ENCODE measurements around the gene STARD5. TPM values are rescaled to one million over a fixed set of nuclear protein-coding genes. Genes with fewer than 3 reads are reported as not detected.

Gene STARD5
- total RNA-seq, 5 donors from 2014 or later (not counting 1 experiment from before 2014, with no cell fraction given): 5.8 to 8.5 (median 7.3) TPM

DNA sequence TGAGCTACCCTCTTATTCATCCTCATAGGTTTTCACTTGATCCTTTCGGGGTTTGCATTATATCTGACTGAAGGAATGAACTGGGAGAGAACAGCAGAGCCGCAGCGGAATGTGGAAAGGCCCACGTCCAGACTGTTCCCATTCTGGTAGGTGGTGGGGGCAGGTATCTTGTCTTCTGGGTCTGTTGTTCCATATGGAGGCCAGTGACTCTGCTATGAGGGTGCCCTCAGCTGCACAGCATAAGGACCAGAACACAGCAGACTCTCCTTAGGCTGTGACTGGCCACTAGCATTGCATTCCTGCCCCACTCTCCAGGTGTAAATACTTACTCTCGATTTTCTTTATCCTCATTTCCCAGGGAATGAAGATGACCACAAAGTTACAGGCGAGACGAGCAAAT lies 38.0 kb upstream of the STARD5 start:
- WGBS (ENCODE audit: insufficient coverage): no CpG with 5 or more reads among the region's 7 CpGs
- peaks cover 15% of the 10 kb centered on the region for H3K36me3 Mint-ChIP-seq
- H3K4me3 Mint-ChIP-seq: no peak overlapping the region
- H3K4me1 Mint-ChIP-seq: no peaks in the 10 kb centered on the region
- ChIA-PET CTCF (interaction anchor here in 1 of 2 donors (0.6 kb wide), 1 partner anchor 1975 kb away, joined by 5 read pairs; no protein-coding TSS in a partner anchor), POLR2A (no interaction called here)
- no peaks in the 10 kb centered on the region for H3K9me3 Mint-ChIP-seq
- Histone ChIP-seq H3K4me1 (ENCODE audit: control insufficient read depth in 1 of 2, extremely low read depth in 1 of 2, insufficient read depth in 2 of 2, low read length in 2 of 2) (no peaks in the 10 kb centered on the region), H3K27ac (ENCODE audit: low read length) (no peak overlapping the region), H3K4me3 (ENCODE audit: control insufficient read depth in 1 of 2, extremely low read depth in 1 of 2, low read length in 1 of 2) (no peak overlapping the region), H3K36me3 (ENCODE audit: control insufficient read depth in 2 of 2, extremely low read depth in 1 of 2, insufficient read depth in 1 of 2, low read length in 1 of 2) (no peaks in the 10 kb centered on the region), H3K27me3 (replicated peaks in 1 of 2; ENCODE audit: control insufficient read depth in 2 of 2, extremely low read depth in 1 of 2, insufficient read depth in 2 of 2, low read length in 1 of 2) (peaks cover 0 to 10% of the 10 kb centered on the region in 2 experiments), H3K9me3 (no peaks in the 10 kb centered on the region)
- DNase-seq (no peak), ATAC-seq (replicated peaks in 1 of 4) (no peak)
- peaks cover 0 to 4% of the 10 kb centered on the region in 2 donors for H3K27me3 Mint-ChIP-seq
- H3K27ac Mint-ChIP-seq: no peak overlapping the region

DNA sequence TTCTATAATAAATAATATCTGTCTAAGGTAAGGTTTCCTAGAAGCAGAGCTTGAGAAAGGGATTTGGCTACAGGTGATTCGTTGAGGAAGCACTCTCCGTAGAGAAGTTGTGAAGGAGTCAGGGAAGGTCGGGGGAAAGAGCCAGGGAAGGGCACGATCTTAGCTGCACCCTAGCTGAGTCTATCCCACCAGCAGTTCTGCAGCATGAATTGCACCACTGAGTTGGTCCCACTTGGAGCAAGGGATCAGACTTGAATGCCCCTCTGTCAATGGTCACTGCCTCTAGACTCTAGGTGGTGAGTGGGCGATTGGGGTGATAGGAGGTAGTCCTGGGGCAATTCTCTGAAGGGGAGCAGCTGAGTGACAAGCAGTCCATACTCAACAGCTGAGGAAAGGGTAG lies 36.5 kb upstream of the STARD5 start:
- no peaks in the 10 kb centered on the region for H3K9me3 Mint-ChIP-seq
- DNase-seq: no peak
- H3K27me3 ChIP-seq (replicated peaks in 1 of 2; ENCODE audit: control insufficient read depth in 2 of 2, extremely low read depth in 1 of 2, insufficient read depth in 2 of 2, low read length in 1 of 2): peaks cover 0 to 10% of the 10 kb centered on the region in 2 experiments
- POLR2A ChIA-PET: no interaction called here
- H3K4me3 ChIP-seq (ENCODE audit: control insufficient read depth in 1 of 2, extremely low read depth in 1 of 2, low read length in 1 of 2): no peak overlapping the region
- WGBS (ENCODE audit: insufficient coverage): 97% methylated on average over 4 of the region's 5 CpGs
- no peaks in the 10 kb centered on the region for H3K4me1 Mint-ChIP-seq
- peaks cover 15% of the 10 kb centered on the region for H3K36me3 Mint-ChIP-seq
- ATAC-seq (replicated peaks in 1 of 4): no peak
- H3K36me3 ChIP-seq (ENCODE audit: control insufficient read depth in 2 of 2, extremely low read depth in 1 of 2, insufficient read depth in 1 of 2, low read length in 1 of 2): no peaks in the 10 kb centered on the region
- H3K27ac ChIP-seq (ENCODE audit: low read length): no peak overlapping the region
- no peak overlapping the region for H3K4me3 Mint-ChIP-seq
- H3K9me3 ChIP-seq: no peaks in the 10 kb centered on the region
- peaks cover 0 to 4% of the 10 kb centered on the region in 2 donors for H3K27me3 Mint-ChIP-seq
- no peaks in the 10 kb centered on the region for H3K4me1 ChIP-seq (ENCODE audit: control insufficient read depth in 1 of 2, extremely low read depth in 1 of 2, insufficient read depth in 2 of 2, low read length in 2 of 2)
- H3K27ac Mint-ChIP-seq: no peak overlapping the region
- CTCF ChIA-PET: no interaction called here

DNA sequence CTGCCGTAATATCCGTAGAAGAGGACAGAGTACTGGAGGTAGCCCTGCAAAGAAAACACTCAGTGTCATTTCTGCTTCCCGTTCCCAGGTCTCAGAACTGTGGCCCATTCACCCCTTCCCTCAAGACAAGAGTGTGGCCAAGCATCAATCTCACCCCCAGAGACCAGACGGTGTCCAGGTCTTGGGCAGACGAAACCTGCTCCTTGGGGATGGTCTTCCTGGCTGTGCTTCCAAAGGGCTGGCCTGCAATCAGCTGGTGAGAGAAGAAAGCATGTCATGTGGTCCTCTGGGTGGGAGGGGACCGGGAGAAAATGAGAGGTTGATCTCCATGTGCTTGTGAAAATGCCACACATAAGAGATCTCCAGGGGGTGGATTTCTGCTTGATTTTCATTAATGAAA lies 34.3 kb upstream of the STARD5 start:
- no peaks in the 10 kb centered on the region for H3K36me3 ChIP-seq (ENCODE audit: control insufficient read depth in 2 of 2, extremely low read depth in 1 of 2, insufficient read depth in 1 of 2, low read length in 1 of 2)
- Mint-ChIP-seq H3K4me3 (no peak overlapping the region), H3K27ac (no peak overlapping the region), H3K4me1 (no peaks in the 10 kb centered on the region), H3K36me3 (peaks cover 8% of the 10 kb centered on the region), H3K9me3 (no peaks in the 10 kb centered on the region), H3K27me3 (peaks cover 0 to 4% of the 10 kb centered on the region in 2 donors)
- no peak overlapping the region for H3K4me3 ChIP-seq (ENCODE audit: control insufficient read depth in 1 of 2, extremely low read depth in 1 of 2, low read length in 1 of 2)
- no peaks in the 10 kb centered on the region for H3K4me1 ChIP-seq (ENCODE audit: control insufficient read depth in 1 of 2, extremely low read depth in 1 of 2, insufficient read depth in 2 of 2, low read length in 2 of 2)
- peaks cover 0 to 10% of the 10 kb centered on the region in 2 experiments for H3K27me3 ChIP-seq (replicated peaks in 1 of 2; ENCODE audit: control insufficient read depth in 2 of 2, extremely low read depth in 1 of 2, insufficient read depth in 2 of 2, low read length in 1 of 2)
- H3K9me3 ChIP-seq: no peaks in the 10 kb centered on the region
- H3K27ac ChIP-seq (ENCODE audit: low read length): no peak overlapping the region
- DNase-seq: no peak
- ChIA-PET POLR2A (no interaction called here), CTCF (interaction anchor here (0.6 to 0.9 kb wide), 3 partner anchors 8 to 43 kb away, joined by 3 to 4 read pairs (median 3); no protein-coding TSS in a partner anchor)
- 92% methylated on average over 5 of the region's 6 CpGs for WGBS (ENCODE audit: insufficient coverage)
- ATAC-seq (replicated peaks in 1 of 4): no peak

DNA sequence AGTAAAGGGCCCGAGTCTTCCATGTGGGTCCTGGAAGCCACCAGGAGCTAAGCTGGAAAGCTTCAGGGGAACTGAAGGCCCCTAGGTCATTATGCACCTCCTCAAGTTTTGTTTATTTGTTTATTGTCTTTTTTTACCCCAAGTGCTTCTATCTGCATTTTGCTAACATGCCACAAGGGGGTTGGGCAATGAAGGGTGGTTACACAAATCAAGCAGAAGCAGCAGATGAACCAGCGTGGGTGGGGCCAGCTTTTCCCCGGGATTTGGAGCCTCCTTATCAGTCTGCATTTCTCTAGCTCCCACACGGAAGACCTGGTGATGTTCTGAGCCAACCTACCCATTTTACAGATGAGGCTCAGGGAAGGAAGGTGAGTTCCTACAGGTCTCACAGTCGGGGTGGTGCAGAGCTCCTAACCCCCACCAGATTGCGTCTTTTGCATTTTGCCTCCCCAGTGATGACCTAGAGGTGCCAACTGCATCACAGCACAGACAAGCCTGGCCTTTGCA lies 33.3 kb upstream of the STARD5 start:
- peaks cover 7% of the 10 kb centered on the region for H3K36me3 Mint-ChIP-seq
- Histone ChIP-seq H3K4me3 (ENCODE audit: control insufficient read depth in 1 of 2, extremely low read depth in 1 of 2, low read length in 1 of 2) (no peak overlapping the region), H3K27ac (ENCODE audit: low read length) (no peak overlapping the region), H3K36me3 (ENCODE audit: control insufficient read depth in 2 of 2, extremely low read depth in 1 of 2, insufficient read depth in 1 of 2, low read length in 1 of 2) (no peaks in the 10 kb centered on the region), H3K9me3 (no peaks in the 10 kb centered on the region), H3K4me1 (ENCODE audit: control insufficient read depth in 1 of 2, extremely low read depth in 1 of 2, insufficient read depth in 2 of 2, low read length in 2 of 2) (no peaks in the 10 kb centered on the region), H3K27me3 (replicated peaks in 1 of 2; ENCODE audit: control insufficient read depth in 2 of 2, extremely low read depth in 1 of 2, insufficient read depth in 2 of 2, low read length in 1 of 2) (peaks cover 0 to 10% of the 10 kb centered on the region in 2 experiments)
- peaks cover 0 to 4% of the 10 kb centered on the region in 2 donors for H3K27me3 Mint-ChIP-seq
- ATAC-seq (replicated peaks in 1 of 4) (no peak), DNase-seq (no peak)
- H3K4me3 Mint-ChIP-seq: no peak overlapping the region
- ChIA-PET POLR2A (no interaction called here), CTCF (interaction anchor here in 1 of 2 donors (0.7 to 0.9 kb wide), 2 partner anchors 9 to 42 kb away, joined by 3 to 4 read pairs; no protein-coding TSS in a partner anchor)
- no peak overlapping the region for H3K27ac Mint-ChIP-seq
- 84% methylated on average over 4 of the region's 6 CpGs for WGBS (ENCODE audit: insufficient coverage)
- H3K4me1 Mint-ChIP-seq: no peaks in the 10 kb centered on the region
- no peaks in the 10 kb centered on the region for H3K9me3 Mint-ChIP-seq

DNA sequence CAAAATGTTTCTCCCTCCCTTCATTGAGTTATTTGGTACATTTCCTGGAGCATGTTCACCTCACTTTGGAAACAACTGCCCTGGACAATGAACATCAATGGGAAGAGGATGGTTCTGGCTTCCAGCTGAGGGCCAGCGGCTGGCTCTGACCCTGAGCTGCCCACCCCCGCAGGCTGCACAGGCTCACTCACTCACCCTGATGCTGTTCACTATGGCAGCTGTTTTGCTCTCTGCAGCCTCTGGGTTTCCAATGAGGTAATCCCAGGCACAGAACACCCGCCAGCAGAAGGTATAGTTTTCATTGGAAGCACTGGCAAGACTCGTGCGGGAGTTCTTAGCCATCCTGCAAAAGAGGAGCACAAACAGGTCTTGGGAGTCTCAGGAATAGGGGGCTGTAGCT lies 32.3 kb upstream of the STARD5 start:
- POLR2A ChIA-PET: no interaction called here
- no peaks in the 10 kb centered on the region for H3K4me1 Mint-ChIP-seq

DNA sequence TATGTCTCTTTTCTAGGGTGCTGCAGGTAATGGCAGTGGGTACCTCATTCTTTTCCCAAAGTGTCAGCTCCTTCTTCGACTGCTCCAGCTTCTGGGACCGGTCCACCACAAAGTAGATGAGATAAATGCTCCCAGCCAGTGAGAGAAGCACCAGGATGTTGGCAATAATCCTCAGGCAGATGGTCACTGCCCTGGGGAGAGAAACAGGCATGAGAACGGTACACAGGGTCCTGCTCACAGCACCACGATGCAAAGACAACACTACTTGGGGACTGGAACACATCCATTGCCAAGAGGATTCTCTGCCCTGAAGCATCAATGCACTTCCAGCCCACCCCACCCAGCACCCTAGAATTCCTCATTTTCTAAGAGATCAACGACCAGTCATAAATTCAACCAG lies 27.7 kb upstream of the STARD5 start:
- Mint-ChIP-seq H3K4me3 (no peak overlapping the region), H3K9me3 (no peaks in the 10 kb centered on the region), H3K4me1 (no peaks in the 10 kb centered on the region), H3K27ac (no peak overlapping the region), H3K36me3 (no peaks in the 10 kb centered on the region), H3K27me3 (peaks cover 0 to 4% of the 10 kb centered on the region in 2 donors)
- Histone ChIP-seq H3K4me1 (ENCODE audit: control insufficient read depth in 1 of 2, extremely low read depth in 1 of 2, insufficient read depth in 2 of 2, low read length in 2 of 2) (no peaks in the 10 kb centered on the region), H3K36me3 (ENCODE audit: control insufficient read depth in 2 of 2, extremely low read depth in 1 of 2, insufficient read depth in 1 of 2, low read length in 1 of 2) (no peaks in the 10 kb centered on the region), H3K27ac (ENCODE audit: low read length) (no peak overlapping the region), H3K9me3 (no peaks in the 10 kb centered on the region), H3K4me3 (ENCODE audit: control insufficient read depth in 1 of 2, extremely low read depth in 1 of 2, low read length in 1 of 2) (no peak overlapping the region), H3K27me3 (replicated peaks in 1 of 2; ENCODE audit: control insufficient read depth in 2 of 2, extremely low read depth in 1 of 2, insufficient read depth in 2 of 2, low read length in 1 of 2) (no peaks in the 10 kb centered on the region)
- DNase-seq (no peak), ATAC-seq (replicated peaks in 1 of 4) (no peak)
- CTCF ChIA-PET: no interaction called here
- POLR2A ChIA-PET: no interaction called here
- WGBS (ENCODE audit: insufficient coverage): 81% methylated on average over 4 of the region's 5 CpGs

More for the DNA sequence above, 32.3 kb upstream of the STARD5 start:
- no peaks in the 10 kb centered on the region for H3K36me3 ChIP-seq (ENCODE audit: control insufficient read depth in 2 of 2, extremely low read depth in 1 of 2, insufficient read depth in 1 of 2, low read length in 1 of 2)
- Mint-ChIP-seq H3K27me3 (peaks cover 0 to 4% of the 10 kb centered on the region in 2 donors), H3K36me3 (peaks cover 4% of the 10 kb centered on the region), H3K9me3 (no peaks in the 10 kb centered on the region), H3K4me3 (no peak overlapping the region), H3K27ac (no peak overlapping the region)
- ATAC-seq (replicated peaks in 1 of 4) (no peak), DNase-seq (no peak)
- H3K4me1 ChIP-seq (ENCODE audit: control insufficient read depth in 1 of 2, extremely low read depth in 1 of 2, insufficient read depth in 2 of 2, low read length in 2 of 2): no peaks in the 10 kb centered on the region
- CTCF ChIA-PET: interaction anchor here in 1 of 2 donors (0.6 to 1.0 kb wide), 2 partner anchors 29 to 93 kb away, joined by 3 read pairs; no protein-coding TSS in a partner anchor
- no peak overlapping the region for H3K27ac ChIP-seq (ENCODE audit: low read length)
- no peaks in the 10 kb centered on the region for H3K9me3 ChIP-seq
- WGBS (ENCODE audit: insufficient coverage): 88% methylated on average over 3 of the region's 5 CpGs
- H3K4me3 ChIP-seq (ENCODE audit: control insufficient read depth in 1 of 2, extremely low read depth in 1 of 2, low read length in 1 of 2): no peak overlapping the region
- peaks cover 0 to 7% of the 10 kb centered on the region in 2 experiments for H3K27me3 ChIP-seq (replicated peaks in 1 of 2; ENCODE audit: control insufficient read depth in 2 of 2, extremely low read depth in 1 of 2, insufficient read depth in 2 of 2, low read length in 1 of 2)

Data from T-cell (primary cell).